NCI-H2107 treated with DMSO at 0.1 percent for 48 hours (cell line): ENCODE measurements around the gene IFIT3.
"Not testable (repeated sequence)": the region's sequence is repeated elsewhere in the genome, so short reads cannot be mapped to it uniquely, and the experiment has no call there.

ENCODE experiments used
- DNase-seq: peaks from one replicate; lab custom pipeline; 2025; ENCODE audit not compliant: unreplicated experiment; lab: John Stamatoyannopoulos, UW

Gene IFIT3, protein sequence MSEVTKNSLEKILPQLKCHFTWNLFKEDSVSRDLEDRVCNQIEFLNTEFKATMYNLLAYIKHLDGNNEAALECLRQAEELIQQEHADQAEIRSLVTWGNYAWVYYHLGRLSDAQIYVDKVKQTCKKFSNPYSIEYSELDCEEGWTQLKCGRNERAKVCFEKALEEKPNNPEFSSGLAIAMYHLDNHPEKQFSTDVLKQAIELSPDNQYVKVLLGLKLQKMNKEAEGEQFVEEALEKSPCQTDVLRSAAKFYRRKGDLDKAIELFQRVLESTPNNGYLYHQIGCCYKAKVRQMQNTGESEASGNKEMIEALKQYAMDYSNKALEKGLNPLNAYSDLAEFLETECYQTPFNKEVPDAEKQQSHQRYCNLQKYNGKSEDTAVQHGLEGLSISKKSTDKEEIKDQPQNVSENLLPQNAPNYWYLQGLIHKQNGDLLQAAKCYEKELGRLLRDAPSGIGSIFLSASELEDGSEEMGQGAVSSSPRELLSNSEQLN

DNA sequence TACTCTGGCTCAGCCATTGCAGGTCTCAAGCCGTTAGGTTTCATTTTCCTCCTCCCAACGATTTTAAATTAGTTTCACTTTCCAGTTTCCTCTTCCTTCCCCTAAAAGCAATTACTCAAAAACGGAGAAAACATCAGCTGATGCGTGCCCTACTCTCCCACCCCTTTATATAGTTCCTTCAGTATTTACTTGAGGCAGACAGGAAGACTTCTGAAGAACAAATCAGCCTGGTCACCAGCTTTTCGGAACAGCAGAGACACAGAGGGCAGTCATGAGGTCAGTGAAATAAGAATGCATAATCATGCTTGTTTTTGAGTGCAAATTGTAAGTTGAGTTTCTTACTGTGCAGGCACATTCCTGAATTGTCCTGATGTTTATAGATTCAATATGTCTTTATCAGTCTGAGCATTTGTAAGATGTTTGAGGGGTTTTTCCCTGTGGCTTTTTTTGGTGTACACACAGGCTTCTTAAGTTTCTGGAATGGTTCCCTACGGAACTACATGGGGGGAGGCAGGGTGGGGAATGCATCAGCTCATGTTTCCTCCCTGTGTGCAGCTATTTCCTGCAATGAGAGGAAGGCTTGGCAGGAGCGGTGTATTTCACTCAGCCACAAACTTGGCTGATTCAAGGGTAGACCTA is at the start of gene IFIT3:
Gene IFIT3 (plus strand): TSS at position 195 of the 639 bp plus-strand sequence. CDS start 77 bp downstream, at position 272.
- DNase-seq = peak; percentile 55

DNA sequence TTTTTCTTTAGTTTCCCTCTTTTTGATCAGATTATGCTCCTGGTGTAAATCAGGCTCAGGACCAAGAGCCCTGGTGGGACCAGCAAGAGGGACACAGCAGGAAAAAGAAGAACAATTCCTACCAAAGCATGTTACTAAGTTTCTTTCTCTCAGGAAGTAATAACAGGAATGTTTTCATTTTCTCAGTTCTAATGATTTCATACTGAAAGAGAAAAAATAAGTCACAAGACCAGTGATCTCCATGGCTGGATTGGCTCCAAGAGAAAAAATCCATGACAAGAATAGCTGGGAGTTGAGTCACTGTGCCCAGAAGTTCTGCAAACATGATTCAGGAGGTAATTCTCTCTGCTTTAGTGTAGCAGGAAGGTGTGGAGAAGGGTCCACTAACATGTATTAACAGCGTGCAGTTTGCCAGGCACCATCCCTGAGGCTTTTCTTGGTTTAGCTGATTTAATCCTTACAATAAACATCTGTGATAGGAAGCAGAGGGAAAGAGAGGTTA is 49.7 kb upstream of the IFIT3 start:
- DNase-seq = no peak

DNA sequence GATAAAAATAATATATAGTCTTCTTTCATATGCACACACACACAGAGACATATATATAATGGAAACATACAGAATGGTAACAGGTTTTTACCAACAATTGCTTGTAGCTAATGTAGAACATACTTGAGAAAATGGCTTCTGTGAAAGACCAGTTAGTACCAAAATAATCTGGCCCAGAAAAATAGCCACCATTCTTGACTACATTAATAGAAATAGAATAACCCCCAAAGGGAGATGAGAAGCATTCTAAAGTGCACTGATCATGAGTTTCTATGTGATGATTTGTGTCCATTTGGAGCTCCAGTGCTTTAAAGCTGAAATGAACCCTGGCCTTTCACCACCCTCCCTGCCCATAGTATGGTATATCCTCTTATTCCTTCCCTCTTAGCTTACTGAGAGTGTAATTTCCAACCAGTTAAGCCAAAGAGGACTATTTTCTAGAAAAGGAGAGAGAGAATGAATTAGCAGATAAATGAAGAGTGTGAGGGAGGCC is 48.9 kb upstream of the IFIT3 start:
- DNase-seq = no peak

DNA sequence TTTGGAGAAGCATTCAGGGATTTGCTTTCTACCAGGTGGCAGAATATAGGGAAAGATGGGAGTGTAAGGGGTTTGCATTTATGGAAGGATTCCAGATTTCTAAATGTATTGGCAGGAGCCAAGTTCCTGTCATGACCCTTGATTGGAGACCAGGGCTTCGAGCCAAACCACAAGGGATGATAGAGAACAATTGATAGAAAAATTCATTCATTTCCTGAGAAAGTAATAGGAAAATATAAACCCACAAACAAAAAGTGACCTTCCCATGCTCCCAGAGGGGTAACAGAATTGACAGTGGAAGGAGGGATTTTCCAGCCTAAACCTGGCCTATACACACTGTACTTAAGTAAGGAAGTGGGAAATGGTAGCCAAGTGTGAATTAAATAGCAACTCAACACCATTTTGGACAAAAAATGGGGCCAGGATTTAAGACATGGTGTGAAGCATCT is 48.4 kb upstream of the IFIT3 start:
- DNase-seq = no peak

DNA sequence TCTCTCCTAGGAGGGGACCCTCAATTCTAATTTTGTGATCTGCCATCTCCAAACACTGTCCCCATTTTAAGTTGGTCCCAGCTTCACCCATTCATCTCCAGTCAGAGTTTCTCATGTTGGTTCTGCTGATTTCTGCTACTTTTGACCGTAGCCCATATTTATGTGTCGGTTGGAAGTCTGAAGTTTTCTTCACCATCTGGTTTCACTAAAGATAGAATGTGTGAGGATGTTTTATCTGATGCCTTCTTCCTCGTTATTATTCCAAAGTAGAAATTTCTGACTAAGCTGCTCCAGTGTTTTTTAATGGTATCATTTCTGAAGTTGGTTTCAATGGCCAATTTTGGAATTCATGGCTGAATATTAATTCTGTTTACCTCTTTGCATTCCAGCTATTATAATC is 47.3 kb upstream of the IFIT3 start:
- DNase-seq = no peak

DNA sequence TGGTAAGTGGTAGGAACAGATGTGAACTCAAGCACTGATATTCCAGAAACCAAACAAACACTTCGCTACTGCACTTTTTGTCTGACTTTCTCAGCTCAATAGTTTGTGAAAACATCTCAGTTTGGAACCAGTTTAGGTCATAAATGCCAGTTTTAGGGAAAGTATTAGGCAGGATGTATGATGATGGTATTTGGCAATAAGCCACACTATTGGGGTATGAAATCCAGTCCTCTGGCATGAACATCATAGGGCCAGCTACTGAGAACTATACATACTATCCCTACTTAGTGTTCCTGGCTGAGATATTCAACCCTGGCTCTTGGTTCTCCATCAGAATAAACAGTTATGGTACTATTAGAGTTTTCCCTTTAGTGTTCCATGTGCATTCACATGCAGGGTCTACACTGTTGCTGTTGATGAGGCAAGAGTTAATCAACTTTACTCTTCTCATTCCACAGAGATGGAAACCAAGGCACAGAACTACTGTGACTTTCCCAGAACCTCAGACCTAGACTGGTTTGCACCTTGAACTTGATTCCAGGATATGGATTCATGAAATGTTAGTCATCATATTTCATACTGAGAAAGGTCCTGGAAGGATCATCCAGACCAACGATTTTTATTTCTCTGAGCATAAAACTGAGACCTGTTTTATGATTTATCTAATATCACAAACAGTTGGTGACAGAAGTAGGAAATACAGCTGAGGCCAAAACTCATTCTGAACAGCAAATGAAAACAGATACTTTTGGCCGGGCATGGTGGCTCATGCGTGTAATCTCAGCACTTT is 46.0 kb upstream of the IFIT3 start:
- DNase-seq = no peak

DNA sequence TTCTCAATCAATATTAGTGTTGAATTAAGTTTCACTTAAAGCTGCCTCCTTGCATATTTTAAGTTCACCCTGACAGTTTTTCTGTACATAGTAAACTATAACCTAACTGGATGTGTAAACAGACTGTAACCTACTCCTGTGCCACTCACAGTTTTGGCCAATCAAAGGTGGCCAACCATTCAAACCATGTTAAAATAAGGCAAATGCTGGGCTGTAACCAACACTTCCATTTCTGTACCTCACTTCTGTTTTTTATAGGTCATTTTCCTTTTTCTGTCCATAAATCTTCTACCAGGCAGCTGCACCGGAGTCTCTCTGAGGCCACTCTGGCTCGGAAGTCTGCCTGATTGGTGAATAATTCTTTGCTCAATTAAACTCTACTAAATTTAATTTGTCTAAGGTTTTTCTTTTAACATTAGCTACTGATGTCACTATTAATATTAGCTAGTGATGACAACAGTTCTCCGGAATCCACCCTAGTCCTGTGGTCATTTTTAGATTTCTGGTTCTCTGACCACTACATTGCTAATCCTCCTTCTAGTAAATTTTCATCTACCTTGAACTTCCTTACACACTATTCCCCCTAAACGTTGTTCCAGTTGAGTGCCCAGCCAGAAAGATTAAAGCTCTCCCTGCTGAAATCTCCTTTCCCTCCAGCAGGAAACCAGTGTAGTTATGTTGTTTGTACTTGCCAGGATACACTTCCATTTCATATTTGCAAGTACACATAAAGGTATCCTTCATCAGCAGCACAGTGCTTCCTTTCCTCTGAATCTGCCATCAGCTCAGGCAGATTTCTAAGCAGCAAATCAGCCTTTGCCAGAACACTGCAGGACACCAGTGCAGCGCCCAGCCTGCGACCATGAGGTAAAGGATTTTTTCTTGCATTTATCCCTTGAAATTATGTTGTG is 44.5 kb upstream of the IFIT3 start:
- DNase-seq = peak; percentile 44

DNA sequence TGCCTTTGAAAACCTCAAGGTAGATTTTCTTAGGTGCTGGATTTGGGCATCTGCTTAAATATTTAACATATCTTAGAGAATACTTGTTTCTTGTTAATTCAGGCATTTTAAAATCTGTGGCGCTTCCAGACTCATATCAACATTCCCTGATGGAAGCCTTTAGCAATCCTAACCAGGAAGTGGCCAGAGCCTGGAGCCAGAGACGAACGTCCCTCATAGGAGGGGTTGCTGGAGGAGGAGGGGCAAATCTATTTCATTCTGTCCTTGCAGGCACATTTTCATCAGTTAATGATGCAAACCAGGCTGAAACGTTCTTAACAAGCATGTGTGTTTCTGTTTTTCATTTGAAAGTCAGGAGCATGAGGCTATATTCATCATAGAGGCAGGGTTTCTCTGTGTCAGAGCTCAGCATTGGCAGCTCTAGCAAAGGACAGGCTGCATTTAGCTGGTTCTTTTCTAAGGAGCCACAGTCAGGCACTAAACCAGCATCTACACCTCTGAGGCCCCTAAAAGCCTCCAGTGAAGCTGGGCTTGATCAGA is 43.8 kb upstream of the IFIT3 start:
- peak; percentile 44 for DNase-seq

DNA sequence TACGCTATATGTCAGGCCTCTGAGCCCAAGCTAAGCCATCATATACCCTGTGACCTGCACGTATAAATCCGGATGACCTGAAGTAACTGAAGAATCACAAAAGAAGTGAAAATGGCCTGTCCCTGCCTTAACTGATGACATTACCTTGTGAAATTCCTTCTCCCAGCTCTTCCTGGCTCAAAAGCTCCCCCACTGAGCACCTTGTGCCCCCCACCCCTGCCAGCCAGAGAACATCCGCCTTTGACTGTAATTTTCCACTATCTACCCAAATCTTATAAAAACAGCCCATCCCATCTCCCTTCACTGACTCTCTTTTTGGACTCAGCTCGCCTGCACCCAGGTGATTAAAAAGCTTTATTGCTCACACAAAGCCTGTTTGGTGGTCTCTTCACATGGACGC is 43.1 kb upstream of the IFIT3 start:
- DNase-seq = not testable (repeated sequence)

DNA sequence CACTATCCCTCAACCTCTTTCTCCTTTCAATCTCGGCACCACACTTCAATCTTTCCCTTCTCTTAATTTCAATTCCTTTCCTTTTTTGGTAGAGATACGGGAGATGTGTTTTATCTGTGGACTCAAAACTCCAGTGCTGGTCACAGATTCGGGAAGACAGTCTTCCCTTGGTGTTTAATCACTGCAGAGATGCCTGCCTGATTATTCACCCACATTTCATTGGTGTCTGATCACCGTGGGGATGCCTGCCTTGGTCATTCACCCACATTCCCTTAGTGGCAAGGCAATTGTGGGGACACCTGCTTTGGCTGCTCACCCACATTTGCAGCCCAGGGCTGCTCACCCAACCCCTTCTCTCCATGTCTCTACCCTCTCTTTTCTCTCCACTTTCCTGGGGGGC is 42.5 kb upstream of the IFIT3 start:
- not testable (repeated sequence) for DNase-seq

DNA sequence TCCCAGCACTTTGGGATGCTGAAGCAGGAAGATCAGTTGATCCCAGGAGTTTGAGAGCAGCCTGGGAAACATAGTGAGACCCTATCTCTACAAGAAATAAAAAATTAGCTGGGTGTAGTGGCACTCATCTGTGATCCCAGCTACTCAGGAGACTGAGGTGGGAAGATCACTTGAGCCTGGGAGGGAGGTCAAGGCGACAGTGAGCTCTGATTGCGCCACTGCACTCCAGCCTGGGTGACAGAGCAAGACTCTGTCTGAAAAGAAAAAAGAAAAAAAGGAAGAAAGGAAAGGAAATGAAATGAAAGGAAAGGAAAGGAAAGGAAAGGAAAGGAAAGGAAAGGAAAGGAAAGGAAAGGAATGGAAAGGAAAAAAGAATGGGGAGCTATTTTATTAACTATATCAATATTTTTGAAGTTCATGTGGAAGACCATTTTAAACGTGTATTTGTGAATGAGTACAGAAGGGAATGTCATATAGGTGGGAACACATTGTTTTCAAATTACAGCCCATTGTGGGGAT is 33.0 kb upstream of the IFIT3 start:
- no peak for DNase-seq

DNA sequence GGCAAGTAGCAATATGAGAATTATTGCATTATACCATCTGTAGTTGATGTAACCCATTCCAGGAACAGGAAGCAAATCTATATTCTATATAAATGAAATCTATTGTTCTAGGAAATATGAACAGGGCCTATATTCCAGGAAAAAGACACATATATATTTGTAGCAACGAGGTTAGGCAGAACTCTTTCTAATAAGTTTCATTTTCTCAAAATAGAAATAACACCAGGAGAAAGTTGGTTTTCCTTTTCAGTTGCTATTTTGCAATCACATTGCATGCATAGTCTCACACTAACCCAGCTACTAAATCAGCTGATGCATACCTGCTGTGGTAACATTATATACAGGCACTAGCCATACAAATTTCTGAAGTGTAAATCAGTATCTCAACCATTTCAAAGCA is 32.2 kb upstream of the IFIT3 start:
- no peak for DNase-seq

DNA sequence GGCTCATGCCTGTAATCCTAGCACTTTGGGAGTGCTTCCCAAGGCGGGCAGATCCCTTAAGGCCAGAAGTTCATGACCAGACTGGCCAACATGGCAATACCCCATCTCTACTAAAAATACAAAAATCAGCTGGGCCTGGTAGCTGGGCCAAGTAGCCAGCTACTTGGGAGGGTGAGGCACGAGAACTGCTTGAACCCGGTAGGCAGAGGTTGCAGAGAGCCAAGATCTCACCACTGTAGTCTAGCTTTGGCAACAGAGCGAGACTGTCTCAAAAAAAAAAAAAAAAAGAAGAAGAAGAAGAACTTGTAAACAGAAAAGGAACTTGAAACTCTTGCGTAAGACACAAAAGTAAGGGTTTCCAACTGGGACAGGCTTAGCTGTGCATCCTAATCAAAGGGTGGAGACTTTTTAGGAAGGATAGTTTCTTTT is 31.6 kb upstream of the IFIT3 start:
- no peak for DNase-seq

DNA sequence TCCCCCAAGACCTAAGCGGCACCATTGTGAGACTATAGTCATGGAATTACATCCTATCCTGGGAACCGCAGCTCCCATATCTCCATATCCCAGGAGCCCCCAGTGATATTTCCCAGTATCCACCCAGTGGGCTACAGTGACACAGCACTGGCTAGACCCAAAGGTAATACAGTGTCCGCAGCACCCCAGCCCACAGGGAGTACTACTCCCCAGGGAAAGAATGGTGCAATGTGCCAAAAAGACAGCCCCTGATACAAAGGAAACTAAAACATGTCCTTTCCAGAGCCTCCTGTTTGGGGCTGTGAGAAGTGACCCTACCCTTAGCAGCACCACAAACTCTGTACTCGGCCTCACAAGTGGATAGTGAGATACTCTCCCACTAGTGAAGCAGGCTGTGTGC is 30.4 kb upstream of the IFIT3 start:
- DNase-seq = no peak

DNA sequence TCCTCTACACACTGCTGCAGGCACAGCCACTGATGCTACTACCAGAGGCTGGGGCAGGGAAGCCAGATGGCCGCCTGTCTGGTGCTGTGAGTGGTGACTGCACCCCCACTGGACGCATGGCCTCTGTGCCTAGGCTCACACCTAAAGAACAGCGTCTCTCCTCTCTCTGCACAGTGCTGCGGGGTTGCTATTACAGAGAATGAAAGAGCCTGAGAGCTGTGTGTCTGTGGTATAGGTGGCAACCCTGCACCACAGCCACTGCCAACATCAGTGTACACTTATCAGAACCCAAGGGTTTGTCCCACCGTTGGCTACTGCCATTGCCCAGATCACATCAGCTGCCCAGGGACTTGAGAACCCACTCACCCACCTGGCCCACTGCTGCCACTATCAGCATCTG is 30.0 kb upstream of the IFIT3 start:
- DNase-seq = no peak

DNA sequence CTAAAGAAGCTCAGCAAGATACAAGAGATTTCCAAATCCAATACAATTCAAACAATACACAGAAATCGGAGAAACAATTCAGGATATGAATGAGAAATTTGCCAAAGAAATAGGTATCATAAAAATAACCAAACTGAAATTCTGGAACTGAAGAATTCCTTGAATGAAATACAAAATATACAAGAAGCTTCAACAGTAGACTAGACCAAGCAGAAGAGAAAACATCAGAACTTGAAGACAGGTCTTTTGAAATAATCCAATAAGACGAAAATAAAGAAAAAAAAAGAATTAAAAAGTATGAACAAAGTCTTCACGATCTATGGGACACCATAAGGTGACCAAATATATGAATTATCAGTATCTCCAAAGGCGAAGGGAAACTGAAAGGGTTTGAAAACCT is 28.8 kb upstream of the IFIT3 start:
- DNase-seq = no peak

DNA sequence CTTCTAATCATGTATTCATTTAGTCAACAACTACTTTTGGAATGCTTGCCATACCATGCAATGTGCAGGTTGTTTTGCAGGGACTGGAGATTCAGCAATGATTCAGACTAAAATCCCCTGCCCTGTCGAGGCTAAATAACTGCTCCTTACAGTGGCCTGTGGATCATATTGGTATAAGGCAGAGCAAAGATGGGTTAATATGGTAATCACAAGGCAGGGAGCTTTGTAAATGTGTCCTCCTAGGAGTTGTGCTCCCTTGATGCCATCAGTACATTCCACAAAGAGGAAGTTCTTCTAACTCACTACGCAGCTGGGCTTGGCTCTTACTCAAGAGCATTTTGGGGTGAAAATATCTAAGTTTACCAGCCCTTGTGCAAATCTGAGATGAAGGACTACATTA is 26.6 kb upstream of the IFIT3 start:
- DNase-seq = no peak

DNA sequence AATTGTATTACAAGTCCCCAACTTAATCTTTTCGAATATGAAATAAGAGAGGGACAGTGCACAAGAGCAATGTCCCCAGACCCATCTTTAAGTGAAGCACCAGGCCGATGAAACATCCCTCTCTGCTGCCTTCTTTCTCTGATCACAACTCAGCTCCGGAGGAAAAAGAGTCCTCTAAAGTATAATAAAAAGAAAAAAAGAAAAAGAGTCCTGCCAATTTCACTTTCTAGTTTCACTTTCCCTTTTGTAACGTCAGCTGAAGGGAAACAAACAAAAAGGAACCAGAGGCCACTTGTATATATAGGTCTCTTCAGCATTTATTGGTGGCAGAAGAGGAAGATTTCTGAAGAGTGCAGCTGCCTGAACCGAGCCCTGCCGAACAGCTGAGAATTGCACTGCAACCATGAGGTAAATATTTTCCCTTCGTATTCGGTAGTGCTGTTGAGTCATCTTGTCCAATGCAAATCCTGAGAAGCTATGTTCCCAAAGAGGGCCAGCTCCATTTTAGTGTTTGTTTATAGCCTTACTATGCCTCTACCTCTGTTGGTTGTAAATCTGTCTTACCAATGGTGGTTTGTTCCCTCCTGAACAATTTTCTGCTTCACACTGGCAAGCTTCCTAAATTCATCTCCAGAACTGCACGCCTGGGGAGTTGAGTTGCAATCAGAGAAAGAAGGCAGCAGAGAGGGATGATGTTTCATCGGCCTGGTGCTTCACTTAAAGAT is 25.9 kb upstream of the IFIT3 start, which contains the start of gene IFIT2:
Gene IFIT2 (plus strand): TSS at position 326 of the 725 bp plus-strand sequence. CDS start 78 bp downstream, at position 404.
- peak; percentile 54 for DNase-seq

DNA sequence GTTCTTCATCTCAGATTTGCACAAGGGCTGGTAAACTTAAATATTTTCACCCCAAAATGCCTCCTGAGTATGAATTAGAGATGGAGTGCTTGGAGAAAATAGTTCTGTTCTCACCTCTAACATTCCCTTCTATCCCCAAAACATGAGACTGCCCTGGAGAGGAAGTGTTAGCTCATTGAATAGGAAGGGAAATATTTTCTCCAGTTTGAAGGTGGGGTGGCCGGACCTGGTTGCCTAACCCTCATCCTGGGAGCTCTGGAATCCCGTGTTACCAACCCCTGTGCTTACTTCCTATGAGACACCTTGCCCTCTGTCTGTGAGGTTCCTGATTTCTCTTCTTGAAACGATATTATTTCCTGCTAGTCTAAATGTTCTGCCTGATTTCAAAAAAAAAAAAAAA is 25.2 kb upstream of the IFIT3 start:
- no peak for DNase-seq
